Activated CD8-positive, alpha-beta memory T cell treated with anti-CD3 and anti-CD28 coated beads for 48 hours (primary cell): ENCODE results near the gene PABPN1.
"Not testable (repeated sequence)": the region's sequence is repeated elsewhere in the genome, so short reads cannot be mapped to it uniquely, and the experiment has no call there.

Experiments used
- DNase-seq, 3 experiments: peaks; one replicate each; pipeline ENCODE4 v3.0.0-alpha.2; 2020; ENCODE audit warnings: low read depth in 2 of 3, low spot score in 2 of 3

The PABPN1 gene

DNA sequence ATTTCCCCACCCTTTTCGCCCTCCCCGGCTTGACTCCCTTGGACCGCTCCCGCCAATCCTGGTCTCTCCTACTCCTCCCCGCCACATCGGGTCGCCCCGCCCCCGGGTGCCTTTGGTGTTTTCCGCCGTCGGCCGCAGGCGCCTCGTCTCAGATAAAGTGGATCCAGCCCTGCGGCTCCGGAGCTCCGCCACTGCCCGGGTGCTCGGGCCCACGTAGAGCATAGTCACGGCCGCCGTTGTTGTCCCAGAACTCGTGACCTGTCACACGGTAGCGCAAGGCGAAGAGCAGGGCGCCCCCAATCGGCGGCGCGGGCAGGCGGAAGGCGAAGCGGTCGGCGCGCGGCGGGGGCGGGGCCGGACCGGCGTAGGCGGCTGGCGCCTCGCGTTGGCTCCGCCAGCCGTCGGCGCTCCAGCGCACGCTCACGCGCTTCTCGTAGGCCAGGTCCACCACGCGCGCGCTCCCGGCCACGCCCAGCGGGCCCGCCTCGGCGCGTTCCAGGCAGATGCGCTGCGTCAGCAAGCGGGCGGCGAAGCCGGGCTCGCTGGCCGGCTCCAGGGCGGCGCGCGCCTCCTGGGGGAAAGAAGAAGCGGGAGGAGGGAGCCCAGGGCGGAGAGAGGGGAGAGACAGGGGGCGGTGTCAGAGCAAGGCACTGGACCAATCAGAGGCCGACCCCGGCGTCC lies 19.8 kb upstream of the PABPN1 start:
- DNase-seq = peak; percentile 88 to 99 (median 93)

DNA sequence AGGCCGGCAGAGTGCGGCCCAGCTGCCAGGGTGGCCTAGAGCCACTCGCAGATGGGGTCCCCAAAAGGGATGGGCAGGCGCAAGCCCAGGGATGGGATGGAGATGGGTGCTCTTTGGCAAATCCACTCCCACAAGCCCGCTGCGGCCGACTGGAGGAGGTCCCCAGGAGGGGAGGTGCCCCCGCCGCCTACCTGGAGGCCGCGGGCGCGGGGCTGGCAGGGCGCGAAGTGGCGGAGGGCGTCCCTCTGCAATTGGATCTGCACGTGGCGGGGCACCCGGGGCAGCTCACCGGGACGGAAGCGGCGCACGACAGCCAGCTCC lies 19.3 kb upstream of the PABPN1 start:
- DNase-seq = no peak

- peak; percentile 64 to 66 (median 66) for DNase-seq
Measured at GRCh38 chr14:23302290-23303225, 18.7 kb upstream of the PABPN1 start, which contains the start of gene PPP1R3E. PPP1R3E (minus strand) TSS chr14:23302859; CDS start chr14:23302576, 283 bp downstream.

- no peak for DNase-seq
Measured at GRCh38 chr14:23306412-23307145, 14.7 kb upstream of the PABPN1 start, which contains the start of gene BCL2L2. BCL2L2 (plus strand) TSS chr14:23306833; CDS start chr14:23307768, 935 bp downstream.

- DNase-seq = no peak
Measured at GRCh38 chr14:23307146-23307530, 14.1 kb upstream of the PABPN1 start.

GRCh38 chr14:23307687-23308644 lies 13.3 kb upstream of the PABPN1 start:
- no peak for DNase-seq

GRCh38 chr14:23308721-23309445 lies 12.4 kb upstream of the PABPN1 start:
- no peak for DNase-seq

DNA sequence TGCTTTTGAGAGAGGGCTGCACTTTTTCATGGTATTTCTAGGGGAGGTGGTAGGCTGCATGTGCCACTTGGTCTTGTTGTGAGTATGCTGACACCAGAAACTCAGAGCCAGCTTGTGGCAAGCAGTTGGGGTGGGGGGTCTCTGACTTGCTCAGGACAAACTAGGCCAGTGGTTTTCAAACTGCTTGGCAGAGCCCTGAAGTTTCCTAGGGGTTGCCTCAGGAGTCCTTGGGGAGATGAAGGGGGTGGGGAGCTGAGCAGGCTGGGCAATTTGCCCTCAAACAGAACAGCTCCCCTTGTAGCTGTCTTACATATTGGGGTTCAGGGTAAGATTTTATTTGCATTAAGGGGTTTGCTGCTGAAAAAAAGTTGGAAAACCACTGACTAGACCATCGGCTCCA lies 10.7 kb upstream of the PABPN1 start:
- DNase-seq = no peak

DNA sequence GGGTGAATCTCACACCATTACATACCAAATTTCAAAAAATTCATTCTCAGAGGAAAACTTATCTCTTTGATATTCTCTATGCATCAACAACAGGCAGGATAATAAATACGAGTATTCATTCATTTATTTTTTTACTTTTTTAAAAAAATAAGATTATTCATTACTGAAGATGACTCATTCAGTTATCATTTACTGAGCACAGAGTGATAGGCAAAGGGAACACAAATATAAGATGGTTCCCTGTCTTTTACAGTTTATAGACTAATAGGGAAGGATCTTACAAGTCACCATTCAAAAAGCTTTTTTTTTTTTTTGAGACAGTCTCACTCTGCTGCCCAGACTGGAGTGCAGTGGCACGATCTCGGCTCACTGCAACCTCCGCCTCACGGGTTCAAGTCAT lies 5.0 kb upstream of the PABPN1 start:
- no peak for DNase-seq

GRCh38 chr14:23319746-23320583 lies 1.3 kb upstream of the PABPN1 start:
- no peak for DNase-seq

DNA sequence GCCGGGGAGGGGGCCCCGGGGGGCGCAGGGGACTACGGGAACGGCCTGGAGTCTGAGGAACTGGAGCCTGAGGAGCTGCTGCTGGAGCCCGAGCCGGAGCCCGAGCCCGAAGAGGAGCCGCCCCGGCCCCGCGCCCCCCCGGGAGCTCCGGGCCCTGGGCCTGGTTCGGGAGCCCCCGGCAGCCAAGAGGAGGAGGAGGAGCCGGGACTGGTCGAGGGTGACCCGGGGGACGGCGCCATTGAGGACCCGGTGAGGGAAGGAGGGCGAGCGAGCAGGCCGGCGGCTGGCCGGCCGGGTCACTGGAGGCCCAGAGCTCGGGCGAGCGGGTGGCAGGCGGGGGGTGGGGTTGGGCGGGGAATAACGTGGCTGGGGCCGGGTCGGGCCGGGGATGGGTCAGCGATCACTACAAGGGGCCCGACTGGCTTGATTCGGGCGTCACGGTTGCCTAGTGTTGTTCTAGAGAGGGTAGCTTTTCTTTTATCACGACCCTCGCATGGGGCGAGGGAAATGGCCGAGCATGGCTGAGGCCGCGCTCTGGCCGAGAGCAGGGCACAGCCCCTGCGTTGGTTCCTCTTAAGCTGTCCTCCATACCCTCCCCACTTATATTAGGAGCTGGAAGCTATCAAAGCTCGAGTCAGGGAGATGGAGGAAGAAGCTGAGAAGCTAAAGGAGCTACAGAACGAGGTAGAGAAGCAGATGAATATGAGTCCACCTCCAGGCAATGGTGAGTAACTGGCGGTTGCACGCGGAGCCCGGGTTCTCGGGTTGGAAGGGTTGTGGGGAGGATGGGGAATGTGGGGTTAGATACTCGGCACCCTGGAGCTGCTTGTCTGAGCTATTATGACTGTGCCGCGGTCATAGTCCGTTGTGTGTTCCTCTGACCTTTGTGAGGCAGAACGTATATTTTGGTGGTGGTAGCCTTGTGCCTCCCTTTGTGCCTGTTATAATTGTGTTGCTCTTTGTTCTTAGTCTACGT lies 603 bp downstream of the PABPN1 start:
- DNase-seq = peak in 2 of 3 experiments; percentile 26 to 34

DNA sequence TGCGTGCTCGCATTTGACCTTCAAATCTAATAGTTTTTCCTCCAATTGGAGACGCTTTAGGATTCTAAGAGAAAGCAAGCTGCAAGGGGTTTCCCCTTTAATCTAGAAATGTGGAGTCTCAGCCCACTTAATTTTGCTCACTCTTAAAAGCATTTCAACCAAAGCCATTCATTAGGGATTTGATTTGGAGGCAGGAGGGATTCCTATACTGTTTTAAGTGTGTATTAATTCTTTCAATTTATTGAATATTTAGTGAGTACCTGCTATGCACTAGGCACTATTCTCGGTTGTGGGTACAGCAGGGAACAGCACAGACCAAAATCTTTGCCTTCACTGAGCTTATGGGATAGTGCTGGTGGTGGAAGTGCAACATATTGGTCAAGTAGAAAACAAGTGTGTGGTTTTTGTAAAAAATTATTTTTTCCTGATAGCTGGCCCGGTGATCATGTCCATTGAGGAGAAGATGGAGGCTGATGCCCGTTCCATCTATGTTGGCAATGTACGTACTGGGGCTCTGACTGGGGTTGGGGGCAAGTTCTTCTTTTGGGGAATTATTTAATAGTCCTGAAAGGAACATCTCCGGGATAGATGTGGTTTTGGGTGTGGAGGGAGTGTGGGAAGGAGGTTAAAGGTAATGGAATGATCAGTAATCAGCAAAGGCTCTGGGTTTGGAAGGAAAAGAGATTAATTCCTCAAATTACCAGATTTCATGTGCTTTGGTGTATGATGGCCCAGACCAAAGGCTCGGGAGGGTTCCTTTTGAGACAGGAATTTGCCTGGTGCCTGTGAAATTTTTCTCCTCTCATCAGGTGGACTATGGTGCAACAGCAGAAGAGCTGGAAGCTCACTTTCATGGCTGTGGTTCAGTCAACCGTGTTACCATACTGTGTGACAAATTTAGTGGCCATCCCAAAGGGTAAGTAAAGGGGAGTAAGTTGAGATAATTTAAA lies 1.6 kb downstream of the PABPN1 start:
- no peak for DNase-seq

- DNase-seq = no peak
Measured at GRCh38 chr14:23323838-23324454, 2.7 kb downstream of the PABPN1 start.

- no peak for DNase-seq
Measured at GRCh38 chr14:23324455-23324846, 3.2 kb downstream of the PABPN1 start.

GRCh38 chr14:23324993-23325392 lies 3.7 kb downstream of the PABPN1 start:
- DNase-seq = no peak

DNA sequence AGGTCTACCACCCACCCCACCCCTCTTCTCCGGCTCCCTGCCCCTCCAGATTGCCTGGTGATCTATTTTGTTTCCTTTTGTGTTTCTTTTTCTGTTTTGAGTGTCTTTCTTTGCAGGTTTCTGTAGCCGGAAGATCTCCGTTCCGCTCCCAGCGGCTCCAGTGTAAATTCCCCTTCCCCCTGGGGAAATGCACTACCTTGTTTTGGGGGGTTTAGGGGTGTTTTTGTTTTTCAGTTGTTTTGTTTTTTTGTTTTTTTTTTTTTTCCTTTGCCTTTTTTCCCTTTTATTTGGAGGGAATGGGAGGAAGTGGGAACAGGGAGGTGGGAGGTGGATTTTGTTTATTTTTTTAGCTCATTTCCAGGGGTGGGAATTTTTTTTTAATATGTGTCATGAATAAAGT lies 4.5 kb downstream of the PABPN1 start:
- DNase-seq = not testable (repeated sequence)
